HUDEP-2 (cell line): ENCODE results near the gene CEP295NL.
"Not testable (repeated sequence)": the region's sequence is repeated elsewhere in the genome, so short reads cannot be mapped to it uniquely, and the experiment has no call there.

Source experiments
- DNase-seq, 76 experiments: peaks; one replicate each; lab custom pipeline; 2025; ENCODE audit not compliant: unreplicated experiment in 76 of 76; lab: John Stamatoyannopoulos, UW

Gene CEP295NL

DNA sequence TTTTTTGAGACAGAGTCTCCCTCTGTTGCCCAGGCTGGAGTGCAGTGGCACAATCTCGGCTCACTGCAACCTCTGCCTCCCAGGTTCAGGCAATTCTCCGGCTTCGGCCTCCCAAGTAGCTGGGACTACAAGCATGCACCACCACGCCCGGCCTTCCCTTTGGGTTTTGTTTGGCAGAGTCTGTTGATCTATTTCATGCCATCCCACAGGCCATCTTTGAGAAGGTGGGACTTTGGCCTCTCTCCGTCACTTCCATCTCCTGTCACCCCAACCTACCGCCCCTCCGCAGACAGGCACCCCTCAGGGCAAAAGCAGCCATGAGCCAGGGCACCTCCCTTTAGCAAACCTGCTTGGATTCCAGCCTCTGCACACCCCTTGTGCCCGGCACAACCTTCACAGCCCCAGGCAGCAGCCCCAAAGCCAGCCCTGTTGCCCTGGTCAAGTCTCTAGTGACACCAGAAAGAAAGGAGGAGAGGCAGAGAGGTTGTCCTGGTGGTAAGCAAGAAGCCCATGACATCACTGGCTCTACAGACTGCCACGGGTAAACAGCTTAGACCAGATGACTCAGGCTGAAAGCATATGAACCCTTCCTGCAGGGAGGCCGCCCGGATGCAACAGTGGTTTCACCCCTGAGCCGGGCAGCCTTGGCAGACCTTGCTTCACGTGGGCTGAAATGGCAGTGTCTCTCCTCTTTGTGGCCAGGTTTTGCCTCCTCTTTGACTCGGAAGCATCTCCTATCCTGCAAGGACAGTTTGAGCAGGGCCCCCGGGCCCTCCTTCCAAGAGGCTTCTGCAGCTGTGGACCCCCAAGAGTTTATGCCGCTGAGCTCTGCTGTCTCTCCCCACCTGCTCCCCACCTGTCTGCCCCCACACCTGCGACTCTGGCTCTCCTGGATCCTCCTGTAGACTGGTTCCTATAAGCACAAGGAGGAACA, 30.3 kb upstream of the CEP295NL start:
- DNase-seq: no peak

DNA sequence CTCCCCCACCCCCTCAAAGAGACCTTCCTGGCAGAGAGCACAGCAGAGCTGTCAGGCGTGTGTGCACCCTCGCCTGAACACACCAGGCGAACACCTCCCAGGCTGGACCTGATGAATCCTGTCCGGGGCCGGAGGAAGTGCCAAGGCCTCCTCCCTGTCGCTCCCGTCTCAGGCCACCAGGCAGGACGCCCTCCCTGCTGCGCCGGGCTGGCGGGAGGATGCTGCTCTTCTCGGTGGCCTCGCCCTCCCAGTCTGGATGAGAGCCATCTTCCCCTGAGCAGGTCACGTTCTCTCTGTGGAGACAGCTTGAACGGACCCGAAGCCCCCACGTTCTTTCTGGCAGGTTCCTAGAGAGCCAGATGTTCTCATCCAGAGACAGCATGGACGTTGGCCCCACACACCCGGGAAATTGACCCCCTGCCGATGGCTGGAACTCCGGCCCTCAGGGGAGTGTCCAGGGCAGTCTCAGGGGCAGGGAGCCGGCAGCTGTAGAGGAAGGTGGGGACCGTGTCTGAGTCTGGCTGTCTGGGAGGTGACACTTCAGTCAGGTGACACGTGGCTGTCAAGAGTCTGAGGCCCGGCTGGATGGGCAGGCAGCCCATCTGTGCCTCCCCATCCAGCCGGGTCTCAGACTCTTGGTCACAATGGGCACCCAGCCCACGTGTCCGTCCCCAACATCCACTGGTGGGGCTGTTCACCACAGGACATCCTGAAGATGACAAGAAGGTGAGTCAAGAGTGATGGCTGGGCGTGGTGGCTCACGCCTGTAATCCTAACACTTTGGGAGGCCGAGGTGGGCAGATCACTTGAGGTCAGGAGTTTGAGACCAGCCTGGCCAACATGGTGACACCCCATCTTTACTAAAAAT, 27.1 kb upstream of the CEP295NL start:
- no peak for DNase-seq

DNA sequence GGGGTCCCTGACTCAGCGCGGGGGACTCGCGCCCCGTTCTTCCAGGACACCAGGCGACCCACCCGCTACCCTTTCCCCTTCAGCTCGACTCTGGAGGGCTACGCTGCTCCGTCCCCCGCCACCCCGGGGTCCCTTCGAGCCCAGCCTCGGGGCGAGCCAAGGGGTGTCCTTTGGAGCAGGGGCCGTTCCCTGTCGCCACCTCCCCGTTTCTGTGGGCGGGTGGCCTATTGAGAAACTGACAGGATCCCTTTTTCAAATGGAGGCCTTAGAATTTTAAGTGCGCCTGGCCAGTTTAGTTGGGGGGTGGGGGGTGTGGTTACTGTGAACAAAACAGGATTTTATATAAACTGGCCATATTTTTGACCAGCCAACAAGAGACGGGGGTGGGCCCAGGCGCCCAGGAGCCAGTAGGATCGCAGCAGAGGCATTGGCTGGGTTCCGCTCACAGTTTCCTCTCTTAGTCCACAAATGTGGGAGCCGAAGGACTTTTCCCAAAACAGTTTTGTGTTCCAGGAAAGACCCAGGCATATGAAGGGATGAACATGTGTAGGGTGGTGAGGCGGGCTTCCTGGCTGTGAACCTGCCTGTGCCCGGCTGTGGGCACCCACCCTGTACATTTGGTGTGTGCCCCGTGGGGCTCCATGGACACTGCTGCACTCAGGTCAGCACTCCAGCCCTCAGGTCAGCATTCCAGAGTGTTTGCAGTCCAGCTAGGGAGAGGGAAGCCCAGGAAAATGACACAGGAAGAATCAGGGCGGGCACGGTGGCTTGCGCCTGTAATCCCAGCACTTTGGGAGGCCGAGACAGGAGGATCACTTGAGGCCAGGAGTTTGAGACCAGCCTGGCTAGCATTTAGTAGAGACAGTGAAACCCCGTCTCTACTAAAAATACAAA, 22.9 kb upstream of the CEP295NL start:
- no peak for DNase-seq

GRCh38 chr17:78925234-78925633, 22.2 kb upstream of the CEP295NL start, which contains the start of gene TIMP2:
TIMP2 (minus strand) TSS chr17:78925387; CDS start chr17:78925088, 299 bp downstream.
- DNase-seq: peak in 3 of 76 experiments; percentile 4 to 12 (median 7)

- no peak for DNase-seq
These were observed 21.6 kb upstream of the CEP295NL start for GRCh38 chr17:78924481-78925151.

DNA sequence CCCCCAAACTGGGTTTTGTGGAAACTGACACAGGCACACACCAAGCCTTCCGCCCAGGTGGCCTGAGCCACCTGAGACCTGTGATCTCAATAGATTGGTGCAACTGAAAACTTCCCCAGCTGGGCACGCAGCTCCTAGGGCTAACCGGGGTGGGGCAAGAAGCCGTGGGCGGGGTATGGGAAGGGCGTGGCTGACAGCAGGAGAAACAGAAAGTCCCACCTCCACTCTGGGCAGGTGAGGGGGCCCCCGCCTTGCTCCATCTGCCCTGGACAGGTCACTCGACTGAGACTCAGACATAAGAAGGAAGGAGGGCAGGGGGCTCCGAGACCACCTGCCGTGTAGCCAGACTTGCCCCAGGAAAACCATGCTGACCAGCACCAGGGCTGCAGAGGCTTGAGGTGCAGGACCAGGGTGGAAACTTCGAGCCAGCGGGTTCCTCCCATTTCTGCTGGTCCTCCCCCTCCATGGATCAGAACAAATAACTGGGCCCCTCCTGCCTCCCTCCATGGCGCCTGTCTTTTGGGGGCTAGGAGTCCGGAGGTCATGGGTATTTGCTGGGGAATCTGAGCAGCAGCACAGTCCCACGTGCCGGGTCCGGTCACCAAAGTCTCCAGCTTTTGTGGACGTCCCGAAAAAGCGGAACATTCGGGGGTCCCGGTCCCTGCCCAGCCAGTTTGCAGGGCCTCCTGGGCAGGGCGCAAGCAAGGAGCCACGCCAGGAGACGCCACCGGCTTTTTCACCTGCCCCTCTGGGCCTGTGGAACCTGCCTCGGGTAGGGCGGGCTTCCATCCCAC, 20.9 kb upstream of the CEP295NL start:
- DNase-seq: peak in 7 of 76 experiments; percentile 4 to 17 (median 10)

DNA sequence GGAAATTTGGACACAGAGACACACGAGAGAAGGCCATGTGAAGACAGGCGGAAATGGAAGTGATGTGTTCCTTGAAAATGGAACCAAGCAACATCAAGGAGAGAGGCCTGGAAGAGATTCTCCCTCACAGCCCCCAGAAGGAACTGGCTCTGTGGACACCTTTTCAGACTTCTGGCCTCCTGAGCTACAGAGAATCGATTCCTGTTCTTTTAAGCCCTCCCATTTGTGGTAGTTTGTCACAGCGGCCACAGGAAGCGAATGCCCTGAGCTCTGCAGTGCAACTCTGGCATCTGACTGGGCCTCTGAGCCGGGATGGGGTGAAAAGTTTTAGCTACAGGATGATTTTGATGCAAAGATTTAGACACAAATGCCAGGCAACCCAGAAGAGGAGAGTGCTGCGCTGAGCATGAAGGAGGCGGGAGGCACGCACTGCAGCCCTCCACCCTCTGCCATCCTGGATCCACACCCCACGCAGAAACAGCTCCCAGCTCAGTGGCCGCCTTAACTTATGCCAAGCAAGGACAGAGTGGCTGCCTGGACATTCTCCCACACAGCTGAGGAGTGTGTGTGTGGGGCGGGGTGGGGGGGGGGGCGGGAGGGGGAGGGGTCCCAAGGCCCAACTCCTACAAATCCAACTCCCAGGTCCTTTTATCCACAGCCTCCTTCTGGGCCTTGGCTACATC, 20.0 kb upstream of the CEP295NL start:
- no peak for DNase-seq

DNA sequence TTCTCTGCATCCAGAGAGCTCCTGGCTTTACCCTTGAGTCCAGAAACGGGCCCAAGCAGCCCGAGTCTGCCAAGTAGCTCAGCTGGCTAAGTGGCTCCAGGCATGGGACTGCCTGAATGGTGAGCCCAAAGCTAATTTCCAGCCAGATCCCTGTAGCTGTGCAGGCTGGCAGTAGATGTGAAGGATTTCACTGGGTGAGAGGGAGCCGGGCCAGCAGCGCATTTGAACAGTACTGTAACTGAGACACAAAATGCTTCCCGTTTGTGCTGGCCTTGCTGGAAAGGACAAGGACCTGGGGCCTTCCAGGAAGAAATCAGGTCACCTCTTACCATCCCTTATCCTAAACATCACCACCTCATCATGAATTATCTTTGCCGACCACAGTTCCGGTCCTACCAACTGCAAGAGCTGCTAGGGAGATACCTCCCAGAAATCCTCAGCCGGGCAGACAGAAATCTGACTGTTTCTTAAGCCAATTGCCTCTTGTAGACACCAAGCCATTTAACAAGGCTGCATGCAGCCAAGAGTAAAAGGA, 18.5 kb upstream of the CEP295NL start:
- DNase-seq: no peak

GRCh38 chr17:78920528-78920927, 17.5 kb upstream of the CEP295NL start:
- DNase-seq: no peak

- DNase-seq: no peak
These were observed 17.0 kb upstream of the CEP295NL start for GRCh38 chr17:78919861-78920450.

- DNase-seq: no peak
These were observed 16.0 kb upstream of the CEP295NL start for GRCh38 chr17:78918979-78919378.

DNA sequence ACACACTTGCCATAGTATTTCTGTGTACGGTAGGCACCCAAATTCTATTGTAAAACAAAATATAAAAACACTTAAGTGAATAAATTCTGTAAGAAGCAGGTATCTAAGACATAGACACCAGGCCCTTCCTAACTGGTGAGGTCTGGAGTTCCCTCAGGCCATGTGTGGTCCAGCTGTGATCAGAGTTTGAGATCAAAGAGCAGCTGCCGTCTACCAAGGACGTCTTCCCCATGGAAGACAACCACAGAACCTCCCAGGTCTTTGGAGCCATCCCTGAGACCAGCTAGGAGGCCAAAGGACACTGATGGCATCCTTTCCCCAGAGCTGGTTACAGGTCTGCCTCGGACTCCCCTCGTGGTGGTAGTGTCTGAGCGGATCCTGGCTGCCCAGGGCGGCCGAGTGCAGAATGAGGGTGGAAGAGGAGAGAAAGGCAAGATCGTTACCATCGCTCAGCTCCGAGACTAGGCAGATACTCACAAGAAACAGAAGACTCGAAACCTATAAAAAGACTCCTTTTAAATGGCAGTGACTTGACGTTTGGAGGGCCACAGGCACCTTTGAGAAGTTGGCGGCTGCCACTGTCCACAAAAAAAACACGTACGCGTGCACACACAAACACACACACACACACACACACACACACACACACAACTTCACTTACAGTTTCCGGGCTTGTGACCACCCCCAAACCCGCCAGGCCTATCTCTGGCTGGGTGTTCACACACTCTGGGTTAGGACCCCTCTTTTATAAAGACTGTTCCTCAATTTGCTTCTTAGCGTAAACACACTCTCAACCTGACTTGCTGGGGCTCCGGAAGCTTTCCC, 14.7 kb upstream of the CEP295NL start:
- no peak for DNase-seq

GRCh38 chr17:78915872-78916632, 13.1 kb upstream of the CEP295NL start:
- DNase-seq: peak in 13 of 76 experiments; percentile 2 to 35 (median 10)

DNA sequence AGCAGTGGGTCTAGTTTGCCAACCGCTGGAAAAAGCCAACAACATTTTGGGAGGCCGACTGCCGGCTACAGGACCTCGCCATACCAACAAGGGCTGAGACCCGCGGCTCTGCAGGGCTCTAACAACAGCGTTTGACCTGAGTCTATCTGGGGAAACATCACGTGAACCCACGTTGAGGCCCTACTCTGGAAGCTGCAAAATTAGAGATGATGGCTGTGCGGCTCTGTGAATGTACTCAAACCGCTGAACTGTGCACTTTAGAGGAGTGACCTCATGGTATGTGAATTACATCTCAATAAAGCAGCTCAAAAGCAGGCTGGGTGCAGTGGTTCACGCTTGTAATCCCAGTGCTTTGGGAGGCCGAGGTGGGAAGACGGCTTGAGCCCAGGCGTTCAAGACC, 10.1 kb upstream of the CEP295NL start:
- DNase-seq: no peak

DNA sequence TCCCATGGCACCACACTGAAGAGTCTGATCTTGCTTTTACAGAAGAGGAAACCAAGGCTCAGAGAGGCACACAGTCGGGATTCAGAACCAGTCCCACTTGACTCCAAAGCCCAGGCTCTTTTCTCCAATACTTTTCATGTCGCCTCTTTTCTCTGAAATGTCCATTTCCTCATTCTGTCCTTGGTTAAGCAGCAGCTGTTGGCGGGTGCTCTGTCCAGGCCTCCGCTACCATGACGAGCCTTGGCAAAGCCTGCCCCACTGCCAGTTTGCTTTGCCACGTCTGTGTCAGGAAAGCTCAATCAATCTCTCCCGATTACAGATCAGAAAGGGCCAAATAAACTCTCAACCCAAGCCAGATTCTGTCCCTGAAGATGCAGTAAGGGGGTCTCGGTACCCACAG, 9.1 kb upstream of the CEP295NL start:
- DNase-seq: no peak

- not testable (repeated sequence) for DNase-seq
These were observed 8.5 kb upstream of the CEP295NL start for GRCh38 chr17:78911543-78911942.
